Ramos (cell line): ENCODE measurements around the gene CDC45.

Source experiments
- in situ Hi-C: fragments of 300-500 bp; cut with MboI; formaldehyde crosslinking; loops from one replicate; pipeline ENCODE4 v1.14.3; 2022; ENCODE audit warnings: low sequenced_read_pairs; ENCODE audit not compliant: unreplicated experiment

CDC45 gene

DNA sequence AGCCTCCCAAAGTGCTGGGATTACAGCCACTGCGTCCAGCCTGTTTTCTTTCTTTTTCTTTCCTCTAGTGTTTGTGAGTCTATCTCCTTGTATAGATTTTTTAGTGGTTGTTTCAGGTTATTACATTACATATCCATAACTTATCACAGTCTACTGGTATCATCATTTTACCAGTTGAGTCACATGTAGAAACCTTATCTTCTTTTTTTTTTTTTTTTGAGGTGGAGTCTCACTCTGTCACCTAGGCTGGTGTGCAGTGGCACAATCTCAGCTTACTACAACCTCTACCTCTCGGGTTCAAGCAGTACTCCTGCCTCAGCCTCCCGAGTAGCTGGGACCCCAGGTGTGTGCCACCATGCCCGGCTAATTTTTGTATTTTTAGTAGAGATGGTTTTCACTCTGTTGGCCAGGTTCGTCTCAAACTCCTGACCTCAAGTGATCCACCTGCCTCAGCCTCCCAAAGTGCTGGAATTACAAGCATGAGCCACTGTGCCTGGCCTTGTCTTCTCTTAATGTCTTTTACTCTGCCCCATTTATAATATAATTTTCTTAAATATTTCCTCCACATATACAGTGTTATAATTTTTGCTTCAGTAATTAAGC, 11.0 kb downstream of the CDC45 start:
- in situ Hi-C loops = no loop called here

DNA sequence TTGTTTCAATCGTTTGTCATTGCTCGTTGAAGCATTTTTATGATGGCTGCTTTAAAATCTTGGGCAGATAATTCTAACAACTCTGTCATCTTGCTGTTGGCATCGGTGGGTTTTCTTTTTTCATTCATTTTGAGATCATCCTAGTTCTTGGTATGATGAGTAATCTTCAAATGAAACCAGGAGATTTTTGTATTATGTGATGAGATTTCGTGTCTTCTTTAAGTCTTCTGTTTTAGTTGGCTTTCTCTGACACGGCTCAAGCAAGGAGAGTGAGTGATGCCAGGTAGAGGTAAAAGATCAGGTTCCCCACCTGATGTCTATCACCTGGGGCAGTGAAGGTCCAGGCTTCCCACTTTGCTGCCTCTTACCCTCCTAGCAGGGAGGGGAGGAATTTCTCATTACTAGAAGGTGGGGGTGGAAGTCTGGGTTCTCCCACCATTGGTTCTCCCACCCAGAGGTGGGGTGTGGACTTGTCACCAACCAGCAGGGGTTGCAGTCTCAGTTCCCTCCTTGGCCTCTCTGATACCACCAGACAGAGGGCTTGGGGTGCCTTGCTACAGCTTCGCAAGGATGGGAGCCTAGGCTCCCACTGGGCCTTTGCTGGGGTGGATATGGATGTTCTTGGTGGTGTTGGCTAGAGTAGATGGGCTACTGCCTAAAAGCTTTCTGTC, 12.9 kb downstream of the CDC45 start:
- in situ Hi-C loops = no loop called here

DNA sequence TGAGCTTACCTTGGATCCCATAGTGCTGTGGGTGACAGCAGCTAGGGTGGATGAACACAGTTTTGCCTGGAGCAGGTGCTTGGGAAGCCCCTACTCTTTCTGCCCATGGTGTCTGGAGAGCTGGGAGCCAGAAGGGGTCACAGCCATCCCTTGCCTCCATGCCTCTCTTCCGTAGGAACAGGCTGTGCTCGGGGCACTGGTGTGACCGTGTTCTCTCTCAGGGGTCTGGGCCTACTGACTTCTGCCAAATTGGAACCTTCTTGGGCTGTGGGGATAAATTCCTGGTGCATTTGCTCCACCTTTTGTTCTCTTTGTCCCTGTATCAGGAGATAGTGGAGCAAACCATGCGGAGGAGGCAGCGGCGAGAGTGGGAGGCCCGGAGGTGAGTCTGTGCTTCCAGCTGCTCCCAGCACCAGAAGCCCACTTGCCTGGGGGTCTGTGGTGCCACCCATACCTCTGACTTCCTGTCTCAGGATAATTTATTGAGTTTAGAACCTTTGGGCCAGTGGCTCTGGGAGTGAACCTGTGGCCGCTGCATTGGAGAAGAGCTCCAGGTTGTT, 14.4 kb downstream of the CDC45 start:
- in situ Hi-C loops = no loop called here

DNA sequence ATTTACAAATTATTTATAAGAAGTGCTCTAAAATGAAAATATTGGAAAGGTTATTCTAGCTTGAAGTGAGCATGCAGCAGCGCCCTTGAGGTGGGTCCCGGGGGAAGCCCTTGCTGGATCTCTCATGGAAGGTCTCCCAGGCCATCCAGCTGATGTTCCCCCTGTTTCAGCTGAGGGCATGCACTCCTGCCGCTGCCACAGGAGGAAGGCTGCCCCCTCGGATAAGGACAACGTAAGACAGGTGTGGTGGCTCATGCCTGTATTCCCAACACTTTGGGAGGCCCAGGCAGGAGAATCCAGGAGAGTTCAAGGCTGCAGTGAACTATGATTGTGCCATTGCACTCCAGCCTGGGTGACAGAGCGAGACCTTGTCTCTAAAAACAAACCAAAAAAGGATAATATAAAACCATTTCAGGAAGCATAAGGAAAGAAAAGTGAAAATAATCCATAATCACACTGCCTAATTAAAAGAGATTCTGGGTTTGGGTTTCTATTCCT, 15.0 kb downstream of the CDC45 start:
- in situ Hi-C loops = no loop called here

DNA sequence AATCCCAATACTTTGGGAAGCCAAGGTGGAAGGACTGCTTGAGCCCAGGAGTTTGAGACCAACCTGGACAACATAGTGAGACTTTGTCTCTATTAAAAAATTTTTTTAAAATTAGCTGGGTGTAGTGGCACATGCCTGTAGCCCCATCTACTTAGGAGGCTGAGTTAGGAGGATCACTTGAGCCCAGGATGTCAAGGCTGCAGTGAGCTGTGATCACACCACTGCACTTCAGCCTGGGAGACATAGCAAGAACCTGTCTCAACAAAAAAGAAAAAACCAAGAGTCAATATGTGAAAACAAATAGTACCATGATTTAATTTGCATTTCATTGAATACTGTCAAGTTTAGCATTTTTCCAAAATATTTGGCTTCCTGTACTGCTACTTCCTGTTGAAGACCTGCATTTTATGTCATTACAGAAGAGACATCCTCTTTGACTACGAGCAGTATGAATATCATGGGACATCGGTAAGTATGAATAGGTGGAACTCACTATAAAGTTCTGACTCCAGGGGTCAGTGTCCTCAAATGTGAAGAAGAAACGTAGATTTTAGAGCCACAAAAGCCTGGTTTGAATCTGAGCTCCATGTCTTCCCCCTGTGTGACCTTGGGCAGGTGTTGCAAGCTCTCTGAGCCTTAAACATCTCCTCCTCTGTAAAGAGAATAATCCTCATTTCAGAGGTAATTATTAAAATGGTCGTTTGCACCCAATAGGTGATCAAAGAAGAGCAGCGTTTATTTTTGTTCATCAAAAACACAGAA, 16.0 kb downstream of the CDC45 start:
- in situ Hi-C loops = no loop called here

DNA sequence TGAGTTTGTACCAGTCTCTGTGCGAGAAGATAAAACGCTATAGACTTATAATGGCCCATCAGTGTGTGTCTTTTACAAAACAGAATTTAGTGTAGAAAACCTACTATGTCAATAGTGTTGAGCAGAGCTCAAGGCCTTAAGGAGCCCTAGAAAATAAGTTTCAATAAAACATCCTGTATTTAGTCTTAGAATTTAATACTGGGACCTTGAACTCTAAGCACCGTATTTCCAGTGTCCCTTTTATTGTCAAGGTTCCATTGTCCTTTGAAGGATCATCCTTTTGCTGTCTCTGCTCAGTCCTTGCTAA, 16.6 kb downstream of the CDC45 start:
- in situ Hi-C loops = no loop called here

DNA sequence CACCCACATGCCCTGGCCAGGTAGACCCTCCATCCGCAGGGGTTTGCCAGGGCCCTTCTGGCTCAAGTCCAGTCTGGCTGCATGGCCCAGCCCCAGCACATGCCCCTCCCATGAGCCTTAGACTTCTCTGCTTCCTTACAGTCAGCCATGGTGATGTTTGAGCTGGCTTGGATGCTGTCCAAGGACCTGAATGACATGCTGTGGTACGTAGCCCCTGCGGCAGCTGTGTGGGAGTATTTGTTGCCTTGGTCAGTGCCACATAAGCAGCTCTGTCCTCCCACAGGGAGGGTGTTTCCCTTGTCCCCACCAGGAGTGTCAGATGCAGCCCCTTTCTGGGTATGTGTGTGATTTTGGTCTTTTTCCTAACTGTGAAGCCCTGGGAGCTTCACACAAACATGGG, 17.5 kb downstream of the CDC45 start:
- in situ Hi-C loops = no loop called here

DNA sequence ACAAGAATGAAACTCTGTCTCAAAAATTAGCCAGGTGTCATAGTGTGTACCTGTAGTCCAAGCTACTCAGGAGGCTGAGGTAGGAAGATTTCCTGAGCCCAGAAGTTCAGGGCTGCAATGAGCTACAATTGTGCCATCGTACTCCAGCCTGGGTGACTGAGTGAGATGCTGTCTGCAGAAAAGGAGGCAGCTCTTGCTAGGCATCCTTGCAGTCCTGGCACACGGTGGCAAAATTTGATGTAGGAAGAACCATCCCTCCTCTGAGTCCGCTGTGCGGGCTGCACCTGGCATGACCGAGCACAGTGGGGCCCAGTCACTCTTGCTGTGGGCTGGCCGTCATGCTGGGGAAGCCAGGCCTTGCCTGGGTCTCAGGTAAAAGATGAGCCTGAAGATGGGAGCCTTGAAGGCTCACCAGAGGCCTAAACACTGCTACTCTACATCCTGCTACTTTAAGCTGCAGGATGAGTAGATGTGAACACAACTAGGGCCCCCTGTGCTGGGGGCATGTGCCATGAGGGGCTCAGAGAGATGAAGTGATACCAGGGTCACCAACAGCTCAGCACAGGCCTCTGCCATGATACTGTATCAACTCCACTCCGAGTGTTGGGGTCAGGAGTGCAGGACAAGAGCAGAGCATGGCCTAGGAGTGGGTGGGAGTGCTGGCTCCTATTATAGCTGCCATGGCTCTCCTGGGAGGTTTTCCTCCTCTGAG, 18.6 kb downstream of the CDC45 start:
- in situ Hi-C loops = no loop called here

DNA sequence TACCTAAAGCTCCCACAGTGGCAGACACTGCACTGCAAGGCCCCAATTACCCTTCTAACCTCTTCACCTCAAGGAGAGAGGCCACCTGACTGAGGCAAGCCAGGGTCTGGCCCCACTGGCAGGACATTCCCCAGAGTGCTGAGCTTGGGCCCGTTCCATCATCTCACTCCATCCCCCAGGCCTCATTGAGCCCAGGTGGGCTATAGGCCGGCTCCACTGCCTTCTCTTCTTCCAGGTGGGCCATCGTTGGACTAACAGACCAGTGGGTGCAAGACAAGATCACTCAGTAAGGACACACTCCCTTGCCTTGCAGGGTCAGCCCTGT, 19.1 kb downstream of the CDC45 start:
- in situ Hi-C loops = no loop called here

DNA sequence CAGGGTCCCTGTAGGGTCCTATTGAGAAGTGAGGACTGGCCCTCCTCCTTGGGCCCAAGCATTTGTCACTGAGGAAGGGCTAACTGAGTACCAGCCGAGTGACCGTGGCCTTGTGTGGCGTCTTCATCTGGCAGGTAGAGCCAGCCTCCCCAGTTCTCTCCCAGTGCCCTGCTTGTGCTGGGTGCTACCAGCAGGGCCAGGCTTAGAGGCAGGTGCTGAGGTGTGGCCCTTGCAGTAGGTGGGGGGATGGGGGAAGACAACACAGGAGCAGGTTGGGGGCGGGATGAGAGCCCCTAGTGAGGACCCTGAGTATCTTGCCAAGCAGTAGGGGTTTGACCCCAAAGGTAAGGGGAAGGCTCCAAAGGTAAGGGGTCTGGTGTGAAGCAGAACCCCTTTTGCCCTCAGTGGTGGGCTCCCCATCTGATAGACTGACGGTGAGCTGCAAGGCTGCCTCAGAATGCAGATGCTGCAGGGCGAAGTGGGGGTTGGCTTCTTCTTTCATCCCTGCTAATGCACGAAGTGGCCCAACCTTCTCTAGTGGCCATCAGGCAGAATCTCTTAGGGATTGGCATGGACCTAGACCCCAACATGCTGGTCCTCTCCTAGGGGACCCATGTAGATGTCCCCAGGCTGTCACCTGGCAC, 19.6 kb downstream of the CDC45 start:
- in situ Hi-C loops = no loop called here

DNA sequence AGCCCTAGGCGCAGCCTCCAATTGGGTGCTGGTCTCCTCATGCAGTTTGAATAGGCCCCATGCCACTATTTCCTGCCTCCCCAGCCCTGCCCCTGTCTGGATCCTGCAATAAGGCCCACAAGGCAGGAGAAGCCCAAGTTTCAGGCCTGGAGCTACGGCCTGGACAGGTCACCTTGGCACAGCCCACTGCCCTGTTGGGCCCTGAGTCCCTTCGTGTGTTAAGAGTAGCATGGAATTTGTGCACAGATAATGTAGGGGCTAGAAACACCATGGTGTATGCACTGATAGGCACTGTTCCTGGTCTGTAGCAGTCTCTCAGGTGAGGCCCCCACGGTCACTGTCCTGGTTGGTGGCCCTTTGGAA, 20.1 kb downstream of the CDC45 start:
- in situ Hi-C loops = loop anchor here (10.0 kb wide), 1 partner anchor 125 kb away; no protein-coding TSS in a partner anchor

DNA sequence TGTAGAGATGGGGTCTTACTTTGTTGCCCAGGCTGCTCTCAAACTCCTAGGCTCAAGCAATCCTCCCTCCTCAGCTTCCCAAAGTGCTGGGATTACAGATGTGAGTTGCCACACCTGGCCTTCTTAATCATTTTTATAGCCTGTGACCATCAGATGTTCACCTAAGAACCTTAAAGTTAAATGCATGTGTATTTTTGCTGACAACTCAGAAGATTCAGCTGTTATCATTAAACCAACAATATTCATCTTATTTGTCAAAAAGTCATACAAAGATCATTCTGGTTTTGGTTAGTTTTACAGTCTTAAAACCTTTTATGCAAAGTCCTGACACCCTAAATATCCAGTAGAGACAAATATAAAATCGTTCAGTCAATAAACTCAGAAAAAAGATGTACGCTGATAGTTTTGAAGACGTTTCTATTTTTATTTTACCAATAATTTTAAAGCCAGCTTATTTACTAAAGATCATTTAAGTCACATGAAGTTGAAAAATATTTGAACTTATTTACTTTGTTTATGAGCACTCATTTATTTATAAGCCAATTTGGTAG, 22.3 kb downstream of the CDC45 start:
- in situ Hi-C loops = loop anchor here (10.0 kb wide), 1 partner anchor 123 kb away; no protein-coding TSS in a partner anchor

DNA sequence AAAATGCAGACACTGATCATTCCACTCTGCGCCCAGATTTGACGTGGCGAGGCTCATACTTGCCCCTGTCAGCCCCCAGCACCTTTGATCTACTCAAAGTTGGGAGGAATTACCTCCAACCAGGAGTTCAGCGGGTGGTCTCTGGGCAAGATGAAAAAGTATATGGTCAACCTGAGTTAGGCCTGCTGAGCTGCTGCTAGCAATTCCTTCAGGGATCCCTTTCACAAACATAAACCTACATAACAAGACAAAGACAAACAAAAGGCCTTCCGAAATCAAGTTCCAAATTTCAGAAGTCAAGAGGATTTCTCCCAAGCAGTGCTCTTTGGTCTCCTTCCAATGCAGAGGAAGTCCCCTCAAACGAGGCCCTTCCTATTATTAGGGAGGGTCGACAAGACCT, 23.6 kb downstream of the CDC45 start:
- in situ Hi-C loops = loop anchor here (10.0 kb wide), 1 partner anchor 121 kb away; no protein-coding TSS in a partner anchor

DNA sequence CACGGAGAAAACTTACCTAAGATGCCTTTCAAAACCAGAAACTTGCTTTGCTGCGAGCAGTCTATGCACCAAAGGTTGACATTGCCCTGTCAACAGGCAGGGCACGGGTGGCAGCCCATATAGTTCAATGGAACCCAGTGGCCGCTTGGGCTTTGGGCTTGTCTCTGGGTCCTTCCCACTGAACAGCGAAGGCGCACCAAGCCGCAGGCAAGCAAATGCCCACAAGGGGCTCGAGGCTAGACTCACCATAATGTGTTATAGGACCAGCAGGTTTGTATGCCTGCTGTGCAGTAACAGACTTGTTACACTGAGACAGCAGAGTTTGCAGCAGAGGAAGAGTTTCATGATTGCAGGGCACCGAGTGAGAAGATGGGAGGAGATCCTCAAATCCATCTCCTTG, 24.1 kb downstream of the CDC45 start:
- in situ Hi-C loops = loop anchor here (10.0 kb wide), 1 partner anchor 121 kb away; no protein-coding TSS in a partner anchor

DNA sequence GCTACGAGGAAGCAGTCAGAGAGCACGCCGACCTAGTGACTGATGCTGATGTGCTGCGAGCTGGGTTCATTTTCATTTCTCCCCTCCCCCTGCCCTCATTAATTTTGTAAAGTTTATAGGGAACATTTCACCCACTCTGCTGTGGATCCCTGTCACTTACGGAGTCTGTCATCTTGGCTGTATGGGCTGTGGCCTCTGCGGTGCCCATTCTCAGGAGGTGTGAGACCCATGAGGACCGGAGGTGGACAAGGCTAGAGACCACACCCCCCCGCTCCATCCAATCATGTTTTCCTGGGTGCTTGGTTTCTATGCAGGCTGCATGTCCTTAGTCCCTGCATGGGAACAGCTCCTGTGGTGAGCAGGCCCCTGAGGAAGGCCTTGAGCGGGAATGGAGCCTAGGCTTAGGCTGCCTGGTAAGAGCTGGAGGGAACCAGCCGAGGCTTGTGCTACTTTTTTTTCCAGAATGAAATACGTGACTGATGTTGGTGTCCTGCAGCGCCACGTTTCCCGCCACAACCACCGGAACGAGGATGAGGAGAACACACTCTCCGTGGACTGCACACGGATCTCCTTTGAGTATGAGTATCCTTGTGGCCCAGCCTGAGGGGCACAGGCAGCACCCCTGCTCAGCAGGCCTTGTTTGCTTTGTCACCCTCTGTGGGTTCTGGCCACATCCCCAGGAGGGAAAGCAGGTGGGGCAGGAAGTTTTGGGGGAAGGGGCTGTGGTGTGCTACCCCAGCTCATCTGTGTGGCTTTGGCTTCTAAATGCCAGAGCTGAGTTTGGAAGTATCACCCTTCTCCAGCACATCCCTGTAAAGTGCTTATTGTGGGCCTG, 25.4 kb downstream of the CDC45 start:
- in situ Hi-C loops = loop anchor here (10.0 kb wide), 1 partner anchor 120 kb away; no protein-coding TSS in a partner anchor

DNA sequence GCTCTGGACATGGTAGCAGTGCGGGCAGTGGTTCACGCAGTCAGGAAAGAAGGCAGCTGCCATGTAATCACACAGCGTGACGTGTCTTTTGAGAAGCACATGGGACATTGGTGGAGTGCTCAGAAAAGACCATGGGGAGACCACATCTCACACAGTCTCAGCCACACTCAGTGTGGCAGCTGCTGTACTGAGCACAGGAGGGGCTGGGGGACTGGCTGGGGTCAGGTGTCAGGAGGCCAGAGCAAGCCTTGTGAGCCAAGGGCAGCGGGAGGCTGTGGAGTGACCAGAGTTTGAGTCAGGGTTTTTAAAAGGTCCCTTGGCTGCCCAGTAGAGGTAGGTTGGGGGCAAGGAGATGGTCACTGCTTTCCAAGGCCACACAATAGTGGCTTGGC, 26.0 kb downstream of the CDC45 start:
- in situ Hi-C loops = loop anchor here (10.0 kb wide), 1 partner anchor 119 kb away; no protein-coding TSS in a partner anchor

DNA sequence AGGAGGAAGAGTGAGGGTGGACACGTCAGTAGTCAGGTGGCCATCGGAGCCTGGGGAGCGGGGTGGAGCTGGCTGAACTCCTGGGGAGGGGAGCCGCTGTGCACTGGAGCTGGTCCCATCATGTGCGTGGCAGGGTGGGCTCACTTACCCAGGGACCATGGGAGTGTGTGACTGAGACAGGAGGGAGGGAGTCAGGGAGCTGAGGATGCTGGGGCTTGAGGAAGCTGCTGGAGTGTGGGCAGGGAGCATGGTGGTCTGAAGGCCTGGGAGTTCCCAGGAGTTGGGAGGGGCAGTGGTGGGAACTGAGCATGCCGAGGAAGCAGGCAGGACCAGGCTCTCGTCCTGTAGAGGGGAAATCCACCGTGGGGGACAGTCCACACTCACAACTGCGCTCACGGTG, 26.5 kb downstream of the CDC45 start:
- in situ Hi-C loops = loop anchor here (10.0 kb wide), 1 partner anchor 119 kb away; no protein-coding TSS in a partner anchor

DNA sequence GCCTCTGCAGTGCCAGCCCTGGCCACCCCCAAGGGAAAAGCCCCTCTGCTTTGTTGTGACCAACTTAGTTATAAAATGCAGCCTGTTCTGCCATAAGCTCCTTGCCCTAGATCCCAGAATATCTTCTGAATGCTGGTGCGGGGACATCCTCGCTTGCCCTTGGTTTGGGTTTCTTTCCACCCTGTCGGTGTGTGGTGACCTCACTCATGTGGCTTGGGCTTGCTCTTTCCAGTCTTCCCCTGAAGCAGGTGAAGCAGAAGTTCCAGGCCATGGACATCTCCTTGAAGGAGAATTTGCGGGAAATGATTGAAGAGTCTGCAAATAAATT, 27.8 kb downstream of the CDC45 start:
- in situ Hi-C loops = loop anchor here (10.0 kb wide), 1 partner anchor 117 kb away; no protein-coding TSS in a partner anchor
